Prostate gland (tissue), 2 donors: ENCODE data around the gene HNF4A. TPM values are rescaled to one million over a fixed set of nuclear protein-coding genes. Genes with fewer than 3 reads are reported as not detected.

Source experiments
- DNase-seq: peaks from one replicate; pipeline ENCODE4 v3.0.0-alpha.2; 2019; ENCODE audit warnings: low spot score
- H3K27ac ChIP-seq, 2 donors: fragments of 200-600 bp; sonication (generic); 2 replicates each; pipeline ENCODE4 v1.5.1; 2017 to 2019
- H3K27me3 ChIP-seq: fragments of 200-600 bp; sonication (generic); replicated peaks from 2 replicates; pipeline ENCODE4 v1.5.1; 2019; ENCODE audit not compliant: insufficient read depth
- H3K36me3 ChIP-seq, 2 donors: fragments of 200-600 bp; sonication (generic); 1 replicate in 1 of 2; 2 replicates in 1 of 2; pipeline versions ENCODE4 v1.5.1 to v1.8.1; 2017 to 2019
- H3K4me1 ChIP-seq: fragments of 200-600 bp; sonication (generic); replicated peaks from 2 replicates; pipeline ENCODE4 v1.5.1; 2019
- H3K4me3 ChIP-seq, 2 donors: fragments of 200-600 bp; sonication (generic); 2 replicates each; pipeline ENCODE4 v1.5.1; 2017 to 2019
- H3K9me3 ChIP-seq: fragments of 200-600 bp; sonication (generic); 2 replicates; pipeline ENCODE4 v1.5.1; 2017
- CTCF ChIP-seq, 4 experiments: fragments of 200-600 bp in 2 of 4; fragments of 450-650 bp in 2 of 4; sonication (generic) in 2 of 4; IDR thresholded peaks; 1 replicate in 3 of 4; 2 replicates in 1 of 4; pipeline ENCODE4 v1.5.1; 2016 to 2019; ENCODE audit warnings: antibody characterized with exemption in 4 of 4, mild to moderate bottlenecking in 2 of 4, moderate library complexity in 2 of 4
- POLR2A ChIP-seq: fragments of 450-650 bp; IDR thresholded peaks from one replicate; pipeline ENCODE4 v1.6.1; 2016; ENCODE audit warnings: antibody characterized with exemption, mild to moderate bottlenecking
- POLR2AphosphoS5 ChIP-seq: sonication (generic); formaldehyde crosslinking; IDR thresholded peaks from one replicate; pipeline ENCODE4 v1.6.1; 2017; ENCODE audit warnings: antibody characterized with exemption
- WGBS: methylation state at CpG from one replicate; pipeline ENCODE4 v1.1.5; 2018; 5-methylcytosine and 5-hydroxymethylcytosine counted together
- intact Hi-C: fragments of 100-400 bp; cut with DNase I; formaldehyde crosslinking; loops from one replicate; pipeline ENCODE4 v1.14.2; 2022
- total RNA-seq, 2 donors: library from RNA; depleted of rRNA; stranded (reverse); fragments of >200 nt; gene quantifications; one replicate each; pipeline ENCODE4 v1.1.0, GENCODE V29; 2016

The HNF4A gene
- total RNA-seq: not detected

- H3K4me1 ChIP-seq: no peaks in the 10 kb centered on the region
- DNase-seq: no peak
- intact Hi-C loops: no loop called here
- 73% methylated on average over 38 of the region's 40 CpGs for WGBS
- H3K4me3 ChIP-seq: no peak within 1 kb of the TSS
- no peak within 1 kb of the TSS for H3K27ac ChIP-seq
- H3K36me3 ChIP-seq: no peaks in the 10 kb centered on the region
- no peaks in the 10 kb centered on the region for H3K9me3 ChIP-seq
- peaks cover 3% of the 10 kb centered on the region for H3K27me3 ChIP-seq
- TF ChIP-seq CTCF (IDR thresholded peaks at IDR 0.05): no peak
- no peak for TF ChIP-seq POLR2A
- no peak for TF ChIP-seq POLR2AphosphoS5
These were observed at the start of gene HNF4A for GRCh38 chr20:44355498-44356352. TSS of gene HNF4A (plus strand) at chr20:44355699. CDS start at chr20:44355805, 106 bp downstream.

- intact Hi-C loops: no loop called here
- Histone ChIP-seq H3K4me1 (peaks cover 10% of the 10 kb centered on the region), H3K36me3 (no peaks in the 10 kb centered on the region), H3K9me3 (no peaks in the 10 kb centered on the region), H3K27me3 (no peaks in the 10 kb centered on the region), H3K27ac (no peak overlapping the region), H3K4me3 (no peak overlapping the region)
- DNase-seq: no peak
- TF ChIP-seq POLR2A (no peak), POLR2AphosphoS5 (no peak), CTCF (IDR thresholded peaks at IDR 0.05) (no peak)
- 89% methylated on average over 9 of the region's 9 CpGs for WGBS
These were observed 48.6 kb upstream of the HNF4A start for GRCh38 chr20:44306927-44307326.

GRCh38 chr20:44309763-44310663 is 45.5 kb upstream of the HNF4A start:
- Histone ChIP-seq H3K9me3 (no peaks in the 10 kb centered on the region), H3K4me3 (peak overlapping the region; percentile 68 to 92), H3K27me3 (no peaks in the 10 kb centered on the region), H3K36me3 (no peaks in the 10 kb centered on the region), H3K27ac (peak overlapping the region; percentile 52 to 67), H3K4me1 (peaks cover 7% of the 10 kb centered on the region)
- no peak for DNase-seq
- WGBS: 15% methylated on average over 17 of the region's 17 CpGs
- TF ChIP-seq CTCF (IDR thresholded peaks at IDR 0.05) (no peak), POLR2A (no peak), POLR2AphosphoS5 (no peak)
- intact Hi-C loops: loop anchor here (5.0 to 10.0 kb wide), 2 partner anchors 198 to 305 kb away; no protein-coding TSS in a partner anchor

GRCh38 chr20:44310664-44311639 is 44.5 kb upstream of the HNF4A start, which contains the start of gene FITM2:
TSS of gene FITM2 (minus strand) at chr20:44311202. CDS start at chr20:44311148, 54 bp downstream.
- DNase-seq: peak; percentile 97
- Histone ChIP-seq H3K27ac (peak within 1 kb of the TSS; percentile 52 to 67), H3K9me3 (no peaks in the 10 kb centered on the region), H3K4me1 (peaks cover 7% of the 10 kb centered on the region), H3K36me3 (no peaks in the 10 kb centered on the region), H3K4me3 (peak within 1 kb of the TSS; percentile 68 to 92), H3K27me3 (no peaks in the 10 kb centered on the region)
- 2% methylated on average over 68 of the region's 70 CpGs for WGBS
- peak; percentile 97 for TF ChIP-seq POLR2AphosphoS5
- peak; percentile 87 to 99 (median 98) for TF ChIP-seq CTCF (IDR thresholded peaks at IDR 0.05)
- peak; percentile 48 for TF ChIP-seq POLR2A
- intact Hi-C loops: loop anchor here (1.0 to 10.0 kb wide), 3 partner anchors 94 to 304 kb away; no protein-coding TSS in a partner anchor
